HepG2 (cell line): Measurements from ENCODE around the gene MCMBP. TPM values are rescaled to one million over a fixed set of nuclear protein-coding genes. Genes with fewer than 3 reads are reported as not detected.

ENCODE experiments used
- DNMT3B ChIP-seq: conservative IDR thresholded peaks from 2 replicates; pipeline ENCODE4 v1.6.1; 2016; ENCODE audit warnings: missing biosample characterization, control low read depth
- GATAD2A ChIP-seq: IDR thresholded peaks from 2 replicates; pipeline ENCODE4 v1.6.1; 2016
- JUN ChIP-seq: sonication (generic); formaldehyde crosslinking; IDR thresholded peaks from 2 replicates; pipeline ENCODE4 v1.4.0; 2020; ENCODE audit warnings: mild to moderate bottlenecking, missing genetic modification reagents
- KDM1A ChIP-seq: IDR thresholded peaks from 2 replicates; pipeline ENCODE4 v1.6.1; 2016; ENCODE audit warnings: missing compliant biosample characterization
- MAFF ChIP-seq: IDR thresholded peaks from 2 replicates; pipeline ENCODE4 v1.6.1; 2011; ENCODE audit warnings: low read depth, low read length, improper control_type of control experiment
- MED13 ChIP-seq: sonication (generic); formaldehyde crosslinking; IDR thresholded peaks from 2 replicates; pipeline ENCODE4 v1.5.0; 2020; ENCODE audit warnings: missing genetic modification reagents
- MYPOP ChIP-seq: sonication (generic); formaldehyde crosslinking; IDR thresholded peaks from 2 replicates; pipeline ENCODE4 v1.8.1; 2023; ENCODE audit warnings: mild to moderate bottlenecking, moderate library complexity, missing genetic modification reagents
- NCOA5 ChIP-seq: sonication (generic); formaldehyde crosslinking; IDR thresholded peaks from 2 replicates; pipeline ENCODE4 v1.4.0; 2020; ENCODE audit warnings: missing genetic modification reagents
- PITX1 ChIP-seq: sonication (generic); formaldehyde crosslinking; IDR thresholded peaks from 2 replicates; pipeline ENCODE4 v1.5.1; 2020; ENCODE audit warnings: mild to moderate bottlenecking, missing genetic modification reagents
- RXRA ChIP-seq: sonication (generic); formaldehyde crosslinking; IDR thresholded peaks from 2 replicates; pipeline ENCODE4 v1.5.1; 2020; ENCODE audit warnings: missing genetic modification reagents
- SOX13 ChIP-seq, 3 experiments: fragments of 450-650 bp in 1 of 3; sonication (generic) in 1 of 3; formaldehyde crosslinking in 1 of 3; IDR thresholded peaks in 2 of 3; conservative IDR thresholded peaks in 1 of 3; 2 replicates each; pipeline versions ENCODE4 v1.5.0 to v1.6.1; 2016 to 2020; ENCODE audit warnings: antibody characterized with exemption in 1 of 3, mild to moderate bottlenecking in 1 of 3, missing compliant biosample characterization in 1 of 3, missing genetic modification reagents in 1 of 3, moderate library complexity in 1 of 3
- U2AF1 ChIP-seq: fragments of 200-400 bp; formaldehyde crosslinking; optimal IDR thresholded peaks from 2 replicates; pipeline ENCODE3; 2017; ENCODE audit warnings: mild to moderate bottlenecking, low read depth, low read length
- ZBTB42 ChIP-seq: sonication (generic); formaldehyde crosslinking; IDR thresholded peaks from 2 replicates; pipeline ENCODE4 v1.5.0; 2020; ENCODE audit warnings: mild to moderate bottlenecking, missing genetic modification reagents
- ZBTB43 ChIP-seq: sonication (generic); formaldehyde crosslinking; conservative IDR thresholded peaks from 2 replicates; pipeline ENCODE4 v1.4.0; 2020; ENCODE audit warnings: missing genetic modification reagents
- ZFP41 ChIP-seq: sonication (generic); formaldehyde crosslinking; IDR thresholded peaks from 2 replicates; pipeline ENCODE4 v1.4.0; 2020; ENCODE audit warnings: mild to moderate bottlenecking, missing genetic modification reagents, borderline replicate concordance
- ZFX ChIP-seq: sonication (generic); formaldehyde crosslinking; IDR thresholded peaks from 2 replicates; pipeline ENCODE4 v1.4.0; 2020; ENCODE audit warnings: mild to moderate bottlenecking, low read depth, missing genetic modification reagents, moderate library complexity
- ZNF331 ChIP-seq: sonication (generic); formaldehyde crosslinking; IDR thresholded peaks from 2 replicates; pipeline ENCODE4 v1.4.0; 2020; ENCODE audit warnings: missing genetic modification reagents
- ZNF557 ChIP-seq: sonication (generic); formaldehyde crosslinking; IDR thresholded peaks from 2 replicates; pipeline ENCODE4 v1.4.0; 2020; ENCODE audit warnings: missing genetic modification reagents
- ZNF562 ChIP-seq: sonication (generic); formaldehyde crosslinking; IDR thresholded peaks from 2 replicates; pipeline ENCODE4 v1.8.0; 2022; ENCODE audit warnings: missing genetic modification reagents, borderline replicate concordance
- ZNF614 ChIP-seq: IDR thresholded peaks from 2 replicates; pipeline ENCODE4 v1.6.1; 2018; ENCODE audit warnings: missing biosample characterization, missing genetic modification reagents, inconsistent platforms, borderline replicate concordance
- ZNF768 ChIP-seq: sonication (generic); formaldehyde crosslinking; IDR thresholded peaks from 2 replicates; pipeline ENCODE4 v1.4.0; 2020; ENCODE audit warnings: missing genetic modification reagents
- polyA plus RNA-seq, 8 experiments: library from polyadenylated mRNA; depleted of rRNA in 3 of 8; stranded (reverse) in 7 of 8; unstranded in 1 of 8; fragments of >200 nt; fragmentation: Illumina TruSeq in 4 of 8; extraction: Trizol in 4 of 8; gene quantifications; 2 replicates each; pipeline versions ENCODE4 v1.2.1 to v1.2.3, GENCODE V29; 2011 to 2016; ENCODE audit warnings: low read depth in 4 of 8, missing spikeins in 1 of 8, mixed read lengths in 1 of 8; ENCODE audit not compliant: insufficient read depth in 1 of 8
- total RNA-seq, 5 experiments: library from RNA; depleted of rRNA; stranded (reverse); fragments of >200 nt; fragmentation: Illumina TruSeq; extraction: Trizol; gene quantifications; 2 replicates each; pipeline ENCODE4 v1.2.3, GENCODE V29; 2016; ENCODE audit warnings: low read depth in 1 of 5
- TF ChIP-seq, protein P1 (sequence below), 2 experiments: sonication (generic) in 1 of 2; formaldehyde crosslinking in 1 of 2; IDR thresholded peaks; 2 replicates each; pipeline versions ENCODE4 v1.5.1 to v1.6.1; 2011 to 2020; ENCODE audit warnings: borderline replicate concordance in 1 of 2, low read depth in 1 of 2, low read length in 1 of 2, mild to moderate bottlenecking in 1 of 2, missing genetic modification reagents in 1 of 2, moderate library complexity in 1 of 2
- TF ChIP-seq, protein P2 (sequence below): sonication (generic); formaldehyde crosslinking; conservative IDR thresholded peaks from 2 replicates; pipeline ENCODE4 v1.4.0; 2020; ENCODE audit warnings: mild to moderate bottlenecking, missing genetic modification reagents, moderate library complexity

The MCMBP gene
- total and polyA plus RNA-seq, 2 of the 13 experiments (the other 11 are each of a cell fraction or from before 2014, with no cell fraction given): 35.7 to 62.4 TPM

DNA sequence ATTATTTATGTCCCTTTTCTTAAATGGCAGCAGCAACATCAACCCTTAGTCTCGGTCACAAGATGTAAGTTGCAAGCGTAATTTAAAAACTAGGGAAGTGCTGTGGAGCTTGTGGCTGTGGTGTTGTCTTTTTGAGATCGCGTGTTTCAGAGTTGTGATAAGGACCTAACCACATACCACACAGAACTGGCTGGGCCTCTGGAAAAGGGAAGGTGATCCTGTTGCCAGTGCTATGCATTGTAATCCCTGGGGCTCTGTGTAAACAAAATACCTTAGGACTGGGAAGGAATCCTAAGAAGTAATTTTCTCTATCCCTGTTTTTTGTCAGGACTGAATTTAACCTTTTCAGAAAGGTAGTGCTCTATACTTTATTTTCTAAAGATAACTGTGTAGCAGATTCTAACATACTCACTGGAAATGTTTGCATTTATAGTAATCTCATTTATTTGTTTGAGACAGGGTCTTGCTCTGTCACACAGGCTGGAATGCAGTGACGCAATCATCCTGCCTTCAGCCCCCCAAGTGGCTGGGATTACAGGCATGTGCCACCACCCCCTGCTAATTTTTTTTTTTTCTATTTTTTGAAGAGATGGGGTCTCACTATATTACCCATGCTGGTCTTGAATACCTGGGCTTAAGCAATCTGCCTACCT lies 86.4 kb downstream of the MCMBP start (continued):
- TF ChIP-seq, protein P1, sequence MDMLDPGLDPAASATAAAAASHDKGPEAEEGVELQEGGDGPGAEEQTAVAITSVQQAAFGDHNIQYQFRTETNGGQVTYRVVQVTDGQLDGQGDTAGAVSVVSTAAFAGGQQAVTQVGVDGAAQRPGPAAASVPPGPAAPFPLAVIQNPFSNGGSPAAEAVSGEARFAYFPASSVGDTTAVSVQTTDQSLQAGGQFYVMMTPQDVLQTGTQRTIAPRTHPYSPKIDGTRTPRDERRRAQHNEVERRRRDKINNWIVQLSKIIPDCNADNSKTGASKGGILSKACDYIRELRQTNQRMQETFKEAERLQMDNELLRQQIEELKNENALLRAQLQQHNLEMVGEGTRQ (IDR thresholded peaks at IDR 0.05; ENCODE audit: low read depth, low read length): no peak
- TF ChIP-seq, protein P1 (CRISPR knock-in tag; IDR thresholded peaks at IDR 0.05; ENCODE audit: borderline replicate concordance): no peak
- TF ChIP-seq JUN: no peak
- no peak for TF ChIP-seq ZNF768 (CRISPR knock-in tag)
- no peak for TF ChIP-seq MAFF
- TF ChIP-seq, protein P2, sequence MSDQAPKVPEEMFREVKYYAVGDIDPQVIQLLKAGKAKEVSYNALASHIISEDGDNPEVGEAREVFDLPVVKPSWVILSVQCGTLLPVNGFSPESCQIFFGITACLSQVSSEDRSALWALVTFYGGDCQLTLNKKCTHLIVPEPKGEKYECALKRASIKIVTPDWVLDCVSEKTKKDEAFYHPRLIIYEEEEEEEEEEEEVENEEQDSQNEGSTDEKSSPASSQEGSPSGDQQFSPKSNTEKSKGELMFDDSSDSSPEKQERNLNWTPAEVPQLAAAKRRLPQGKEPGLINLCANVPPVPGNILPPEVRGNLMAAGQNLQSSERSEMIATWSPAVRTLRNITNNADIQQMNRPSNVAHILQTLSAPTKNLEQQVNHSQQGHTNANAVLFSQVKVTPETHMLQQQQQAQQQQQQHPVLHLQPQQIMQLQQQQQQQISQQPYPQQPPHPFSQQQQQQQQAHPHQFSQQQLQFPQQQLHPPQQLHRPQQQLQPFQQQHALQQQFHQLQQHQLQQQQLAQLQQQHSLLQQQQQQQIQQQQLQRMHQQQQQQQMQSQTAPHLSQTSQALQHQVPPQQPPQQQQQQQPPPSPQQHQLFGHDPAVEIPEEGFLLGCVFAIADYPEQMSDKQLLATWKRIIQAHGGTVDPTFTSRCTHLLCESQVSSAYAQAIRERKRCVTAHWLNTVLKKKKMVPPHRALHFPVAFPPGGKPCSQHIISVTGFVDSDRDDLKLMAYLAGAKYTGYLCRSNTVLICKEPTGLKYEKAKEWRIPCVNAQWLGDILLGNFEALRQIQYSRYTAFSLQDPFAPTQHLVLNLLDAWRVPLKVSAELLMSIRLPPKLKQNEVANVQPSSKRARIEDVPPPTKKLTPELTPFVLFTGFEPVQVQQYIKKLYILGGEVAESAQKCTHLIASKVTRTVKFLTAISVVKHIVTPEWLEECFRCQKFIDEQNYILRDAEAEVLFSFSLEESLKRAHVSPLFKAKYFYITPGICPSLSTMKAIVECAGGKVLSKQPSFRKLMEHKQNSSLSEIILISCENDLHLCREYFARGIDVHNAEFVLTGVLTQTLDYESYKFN: peak; percentile 23; the same call in 1 of the 2 replicates
- TF ChIP-seq GATAD2A (CRISPR knock-in tag): peak; percentile 49
- no peak for TF ChIP-seq U2AF1
- no peak for TF ChIP-seq MYPOP
- TF ChIP-seq ZNF562 (CRISPR knock-in tag): no peak
- no peak for TF ChIP-seq ZNF557 (CRISPR knock-in tag)
- peak; percentile 34; the same call in 1 of the 2 replicates for TF ChIP-seq ZNF331 (CRISPR knock-in tag)
- TF ChIP-seq SOX13 (IDR thresholded peaks at IDR 0.05): 0 out of 2 replicates have a peak, but pooled peaks have one; percentile 12
- peak in 1 of 2 experiments; percentile 78; a peak in 2 of 4 replicates for TF ChIP-seq SOX13 (CRISPR knock-in tag; conservative IDR thresholded peaks at IDR 0.05 in 1 of 2, IDR thresholded peaks at IDR 0.05 in 1 of 2)
- TF ChIP-seq NCOA5 (CRISPR knock-in tag): no peak
- no peak; the same call in 1 of the 2 replicates for TF ChIP-seq PITX1 (CRISPR knock-in tag)
- TF ChIP-seq ZFX (CRISPR knock-in tag): no peak
- no peak for TF ChIP-seq ZNF614 (CRISPR knock-in tag)
- no peak for TF ChIP-seq ZBTB43 (CRISPR knock-in tag)
- no peak for TF ChIP-seq DNMT3B
- TF ChIP-seq MED13 (CRISPR knock-in tag): no peak
- no peak for TF ChIP-seq ZFP41
- no peak for TF ChIP-seq ZBTB42
- no peak for TF ChIP-seq KDM1A
- TF ChIP-seq RXRA (CRISPR knock-in tag): no peak
